Fibroblast of the conjunctiva (primary cell): ENCODE results near the gene RBM11.

Experiments used
- DNase-seq: peaks from one replicate; pipeline ENCODE4 v3.0.0-alpha.2; 2010; ENCODE audit warnings: low read depth

The RBM11 gene

DNA sequence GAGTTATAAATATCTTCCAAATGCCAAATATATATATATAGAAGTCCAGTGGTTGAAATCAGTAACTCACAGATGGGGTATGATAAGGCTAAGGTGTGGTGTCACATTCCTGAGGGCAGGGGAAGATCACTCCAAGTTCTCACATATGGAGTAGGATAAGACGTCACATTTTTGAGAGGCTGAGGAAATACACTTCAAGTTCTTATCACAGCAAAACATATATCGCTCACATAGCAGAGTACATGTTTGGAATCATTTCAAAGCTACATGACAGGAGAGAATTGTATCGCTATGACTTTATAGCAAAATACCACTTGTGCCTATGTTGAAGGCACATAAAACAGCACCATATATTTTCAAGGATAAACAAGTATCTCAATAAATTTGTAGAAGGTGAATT, 55.1 kb downstream of the RBM11 start:
- DNase-seq = no peak

DNA sequence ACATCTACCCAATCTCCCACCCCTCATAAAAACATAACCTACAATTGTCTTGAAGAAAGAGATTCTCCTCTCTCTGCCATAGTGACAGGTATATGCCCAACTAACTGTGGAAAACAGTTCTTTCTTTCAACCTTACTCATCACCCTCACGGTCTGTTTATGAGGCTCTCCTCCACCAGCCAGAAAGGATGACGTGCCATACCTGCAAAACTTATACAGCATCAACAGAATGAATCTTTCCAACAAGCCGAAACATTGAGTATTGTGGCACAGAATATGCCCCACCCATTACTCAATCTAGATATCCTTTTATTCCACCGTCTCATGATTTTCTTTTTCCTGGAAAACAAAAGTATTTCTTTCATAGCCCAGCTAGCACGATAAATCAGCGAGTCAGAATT, 55.7 kb downstream of the RBM11 start:
- no peak for DNase-seq

DNA sequence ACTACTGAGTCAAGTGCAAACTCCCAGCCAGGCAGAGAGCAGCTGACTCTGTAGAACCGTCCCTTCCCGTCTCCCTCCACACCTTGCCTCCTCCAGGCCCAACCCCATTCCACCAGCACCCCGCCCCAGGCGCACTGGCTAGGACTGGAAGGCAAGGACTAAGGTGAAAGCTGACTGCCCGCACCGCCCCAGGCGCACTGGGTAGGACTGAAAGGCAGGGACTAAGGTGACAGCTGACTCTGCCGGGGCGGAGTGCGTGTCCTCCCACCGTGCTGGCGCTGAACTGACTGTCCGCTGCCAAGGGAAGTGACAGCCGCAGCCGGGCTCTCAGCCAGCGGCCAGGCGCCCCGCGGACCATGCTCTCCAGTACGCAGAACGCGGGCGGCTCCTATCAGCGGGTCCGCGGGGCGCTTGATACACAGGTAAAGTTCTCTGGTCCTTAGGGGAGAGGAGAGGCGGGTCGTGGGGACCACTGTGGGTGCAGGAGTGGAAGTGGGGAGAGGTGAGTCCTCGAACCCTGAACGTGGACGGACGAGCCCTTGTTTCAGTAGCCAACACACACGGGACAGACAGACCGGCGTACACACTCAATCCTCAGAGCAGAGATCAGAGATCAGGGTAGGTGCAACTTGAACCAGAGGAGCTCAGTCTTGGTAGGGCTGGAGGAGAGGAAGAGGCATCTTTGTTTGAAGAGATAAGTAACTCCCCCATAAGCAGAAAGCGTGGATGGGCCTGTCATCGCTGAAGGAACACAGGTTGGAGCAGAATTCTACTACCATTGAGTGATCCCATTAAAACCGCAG, 58.0 kb downstream of the RBM11 start:
- DNase-seq = no peak

DNA sequence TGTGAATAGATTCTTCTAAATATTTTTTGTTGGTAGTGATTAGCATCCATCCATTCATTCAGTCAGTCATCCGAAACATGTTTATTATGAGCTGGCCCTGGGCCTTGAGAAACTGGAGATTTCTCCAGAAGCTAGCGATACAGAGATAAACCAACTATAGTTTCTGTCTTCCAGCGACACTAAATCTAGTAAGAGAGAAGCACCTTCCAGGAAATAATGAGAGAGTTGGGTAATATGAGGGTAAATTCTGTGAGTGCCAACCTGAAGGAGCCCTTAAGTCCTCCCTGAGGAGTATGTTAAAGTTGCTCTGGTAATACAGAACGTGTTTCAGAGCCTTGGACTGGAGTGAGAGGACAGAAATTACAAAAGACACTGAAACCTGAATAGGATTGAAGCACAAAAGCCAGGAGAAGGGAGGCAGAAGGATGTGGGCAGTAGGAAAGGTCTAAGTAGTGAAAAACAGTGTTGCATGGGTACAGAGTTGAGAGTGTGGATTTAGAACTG, 59.8 kb downstream of the RBM11 start:
- no peak for DNase-seq
